ENCODE data around the gene ZBED4.
A peak's percentile ranks its signal among the peaks of the same experiment; 100 is the strongest.

Gene ZBED4

DNA sequence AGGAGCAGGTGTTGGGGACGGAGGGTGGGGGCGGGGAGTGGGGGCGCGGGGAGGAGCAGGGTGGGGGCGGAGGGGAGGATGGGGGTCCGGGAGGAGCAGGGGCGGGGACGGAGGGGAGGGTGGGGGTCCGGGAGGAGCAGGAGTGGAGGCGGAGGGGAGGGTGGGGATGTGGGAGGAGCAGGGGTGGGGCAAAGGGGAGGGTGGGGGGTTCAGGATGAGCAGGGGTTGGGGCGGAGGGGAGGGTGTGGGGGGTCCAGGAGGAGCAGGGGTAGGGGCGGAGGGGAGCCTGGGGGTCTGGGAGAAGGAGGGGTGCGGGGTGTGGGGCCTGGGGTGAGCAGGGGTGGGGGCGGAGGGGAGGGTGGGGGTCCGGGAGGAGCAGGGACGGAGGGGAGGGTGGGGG is 81.9 kb downstream of the ZBED4 start:
- Histone ChIP-seq H2AFZ (ENCODE audit: low read length) (no peak overlapping the region), H3F3A (ENCODE audit: insufficient read depth, low read length) (no peaks in the 10 kb centered on the region), H3K9me3 (ENCODE audit: low read length) (no peaks in the 10 kb centered on the region), H3K9me2 (ENCODE audit: low read depth, low read length) (no peaks in the 10 kb centered on the region), H3K4me1 (ENCODE audit: insufficient read depth, low read length, severe bottlenecking) (peaks cover 22% of the 10 kb centered on the region), H3K27me3 (ENCODE audit: insufficient read depth, low read length) (peaks cover 8% of the 10 kb centered on the region; the same call in 1 of the 2 replicates), H3K36me3 (ENCODE audit: insufficient read depth, low read length) (no peaks in the 10 kb centered on the region), H3K4me2 (ENCODE audit: low read length) (no peak overlapping the region), H3K9ac (ENCODE audit: low read length) (no peak overlapping the region), H4K20me1 (ENCODE audit: insufficient read depth, low read length) (no peaks in the 10 kb centered on the region), H3K27ac (ENCODE audit: low read depth, low read length, poor library complexity, severe bottlenecking) (no peak overlapping the region), H3K4me3 (ENCODE audit: low read depth, low read length, poor library complexity, severe bottlenecking) (no peak overlapping the region), H3K79me2 (ENCODE audit: insufficient read depth, low read length) (no peaks in the 10 kb centered on the region)
- TF ChIP-seq, protein P1, sequence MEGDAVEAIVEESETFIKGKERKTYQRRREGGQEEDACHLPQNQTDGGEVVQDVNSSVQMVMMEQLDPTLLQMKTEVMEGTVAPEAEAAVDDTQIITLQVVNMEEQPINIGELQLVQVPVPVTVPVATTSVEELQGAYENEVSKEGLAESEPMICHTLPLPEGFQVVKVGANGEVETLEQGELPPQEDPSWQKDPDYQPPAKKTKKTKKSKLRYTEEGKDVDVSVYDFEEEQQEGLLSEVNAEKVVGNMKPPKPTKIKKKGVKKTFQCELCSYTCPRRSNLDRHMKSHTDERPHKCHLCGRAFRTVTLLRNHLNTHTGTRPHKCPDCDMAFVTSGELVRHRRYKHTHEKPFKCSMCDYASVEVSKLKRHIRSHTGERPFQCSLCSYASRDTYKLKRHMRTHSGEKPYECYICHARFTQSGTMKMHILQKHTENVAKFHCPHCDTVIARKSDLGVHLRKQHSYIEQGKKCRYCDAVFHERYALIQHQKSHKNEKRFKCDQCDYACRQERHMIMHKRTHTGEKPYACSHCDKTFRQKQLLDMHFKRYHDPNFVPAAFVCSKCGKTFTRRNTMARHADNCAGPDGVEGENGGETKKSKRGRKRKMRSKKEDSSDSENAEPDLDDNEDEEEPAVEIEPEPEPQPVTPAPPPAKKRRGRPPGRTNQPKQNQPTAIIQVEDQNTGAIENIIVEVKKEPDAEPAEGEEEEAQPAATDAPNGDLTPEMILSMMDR (IDR thresholded peaks at IDR 0.05; ENCODE audit: low read length): no peak
- TF ChIP-seq EZH2 (IDR thresholded peaks at IDR 0.05; ENCODE audit: borderline replicate concordance, low read length): no peak

DNA sequence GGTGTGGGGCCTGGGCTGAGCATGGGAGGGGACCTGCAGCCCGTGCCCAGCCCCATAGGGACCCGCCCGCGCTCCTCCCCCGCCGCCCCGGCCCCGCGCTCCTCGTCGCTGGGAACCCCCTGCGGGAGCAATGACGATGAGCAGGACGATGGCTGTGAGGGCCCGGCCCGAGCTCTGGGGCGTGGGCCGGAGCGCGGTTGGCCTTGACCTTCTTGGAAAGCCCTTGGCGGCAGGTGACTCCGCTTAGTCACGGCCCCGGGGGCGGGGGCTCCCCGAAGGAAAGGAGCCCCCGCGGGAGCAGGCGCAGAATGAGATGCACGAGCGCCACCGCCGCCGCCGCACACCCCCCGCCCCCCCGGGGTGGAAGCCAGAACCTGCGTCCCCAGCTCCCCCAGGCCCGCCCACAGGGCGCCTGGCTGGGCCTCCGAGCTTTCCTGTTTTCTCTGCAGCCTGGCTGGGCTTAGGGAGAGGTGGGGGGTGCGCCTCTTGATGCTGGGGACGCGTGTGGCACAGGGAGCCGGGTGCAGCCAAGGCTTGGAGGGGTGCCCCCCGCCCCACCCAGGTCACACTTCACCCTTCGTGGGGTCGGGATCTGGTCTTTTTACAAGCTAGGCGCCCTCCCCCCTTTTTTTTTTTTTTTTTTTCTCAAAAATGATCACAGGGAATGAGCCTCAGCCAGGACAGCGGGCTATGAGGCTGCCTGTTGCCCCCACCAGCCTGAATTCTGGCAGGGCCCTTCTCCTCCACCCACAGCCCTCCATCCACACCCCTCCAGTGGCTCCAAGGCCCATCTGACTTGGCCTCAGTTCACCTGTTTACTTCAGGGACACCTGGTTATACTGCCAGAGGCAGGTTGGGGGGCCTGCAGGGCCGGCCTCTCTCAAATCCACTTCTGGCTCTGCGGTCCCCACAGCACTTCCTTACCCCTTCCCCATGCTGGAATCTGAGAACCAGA is 82.7 kb downstream of the ZBED4 start:
- H3K4me3 ChIP-seq (ENCODE audit: low read depth, low read length, poor library complexity, severe bottlenecking): peak overlapping the region; percentile 44
- H3K9me3 ChIP-seq (ENCODE audit: low read length): no peaks in the 10 kb centered on the region
- no peaks in the 10 kb centered on the region for H3K79me2 ChIP-seq (ENCODE audit: insufficient read depth, low read length)
- peak overlapping the region; percentile 65 for H3K4me2 ChIP-seq (ENCODE audit: low read length)
- H3K27ac ChIP-seq (ENCODE audit: low read depth, low read length, poor library complexity, severe bottlenecking): no peak overlapping the region
- no peaks in the 10 kb centered on the region; the same call in 1 of the 2 replicates for H3K36me3 ChIP-seq (ENCODE audit: insufficient read depth, low read length)
- TF ChIP-seq EZH2 (IDR thresholded peaks at IDR 0.05; ENCODE audit: borderline replicate concordance, low read length): no peak
- TF ChIP-seq, protein P1 (IDR thresholded peaks at IDR 0.05; ENCODE audit: low read length): no peak
- no peak overlapping the region for H3K9ac ChIP-seq (ENCODE audit: low read length)
- peaks cover 8% of the 10 kb centered on the region; the same call in 1 of the 2 replicates for H3K27me3 ChIP-seq (ENCODE audit: insufficient read depth, low read length)
- H3F3A ChIP-seq (ENCODE audit: insufficient read depth, low read length): no peaks in the 10 kb centered on the region
- H2AFZ ChIP-seq (ENCODE audit: low read length): no peak overlapping the region
- peaks cover 15% of the 10 kb centered on the region for H3K4me1 ChIP-seq (ENCODE audit: insufficient read depth, low read length, severe bottlenecking)
- no peaks in the 10 kb centered on the region for H4K20me1 ChIP-seq (ENCODE audit: insufficient read depth, low read length)
- no peaks in the 10 kb centered on the region for H3K9me2 ChIP-seq (ENCODE audit: low read depth, low read length)

DNA sequence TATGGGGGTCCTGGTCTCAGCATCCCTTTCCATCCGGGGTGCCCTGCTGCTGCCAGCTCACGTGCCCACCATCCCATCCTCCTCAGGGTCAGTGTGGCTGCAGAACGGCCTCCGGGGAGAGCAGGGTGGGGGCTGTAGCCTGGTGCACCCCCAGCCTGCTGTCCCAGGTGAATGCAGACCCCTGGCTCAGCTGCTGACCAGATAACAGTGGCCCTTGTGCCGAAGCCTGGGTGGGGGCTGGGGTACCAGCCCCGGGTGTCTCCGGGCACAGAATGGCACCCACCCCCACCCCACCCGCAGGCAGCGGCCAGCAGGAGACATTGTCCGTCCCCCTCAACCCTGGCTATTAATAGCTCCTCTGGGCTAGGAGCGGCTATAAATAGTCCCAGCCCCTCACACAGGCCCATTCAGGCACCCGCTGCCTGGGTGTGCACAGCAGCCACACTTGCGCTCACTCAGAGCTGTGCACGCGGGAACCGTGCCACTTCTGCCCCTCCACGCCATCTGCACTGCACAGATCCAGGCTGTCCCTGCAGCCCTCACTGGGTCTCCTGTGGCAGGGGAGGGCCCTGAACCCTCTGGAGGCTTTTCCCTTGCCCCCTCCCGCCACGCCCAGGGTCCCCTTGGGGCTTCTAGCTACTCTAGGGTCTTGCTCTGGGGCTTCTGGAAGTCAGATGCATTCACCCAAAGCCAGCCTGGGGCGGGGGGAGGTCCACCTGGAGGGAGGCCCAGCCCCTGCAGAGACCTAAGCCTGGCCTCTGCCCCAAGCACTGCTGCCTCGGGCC is 83.5 kb downstream of the ZBED4 start:
- no peak overlapping the region for H3K27ac ChIP-seq (ENCODE audit: low read depth, low read length, poor library complexity, severe bottlenecking)
- no peaks in the 10 kb centered on the region for H3K9me3 ChIP-seq (ENCODE audit: low read length)
- H3F3A ChIP-seq (ENCODE audit: insufficient read depth, low read length): no peaks in the 10 kb centered on the region
- TF ChIP-seq, protein P1 (IDR thresholded peaks at IDR 0.05; ENCODE audit: low read length): no peak
- TF ChIP-seq EZH2 (IDR thresholded peaks at IDR 0.05; ENCODE audit: borderline replicate concordance, low read length): no peak
- H3K4me3 ChIP-seq (ENCODE audit: low read depth, low read length, poor library complexity, severe bottlenecking): no peak overlapping the region
- H4K20me1 ChIP-seq (ENCODE audit: insufficient read depth, low read length): no peaks in the 10 kb centered on the region
- no peak overlapping the region for H2AFZ ChIP-seq (ENCODE audit: low read length)
- no peaks in the 10 kb centered on the region for H3K79me2 ChIP-seq (ENCODE audit: insufficient read depth, low read length)
- no peaks in the 10 kb centered on the region; the same call in 1 of the 2 replicates for H3K36me3 ChIP-seq (ENCODE audit: insufficient read depth, low read length)
- H3K27me3 ChIP-seq (ENCODE audit: insufficient read depth, low read length): peaks cover 8% of the 10 kb centered on the region; the same call in 1 of the 2 replicates
- no peak overlapping the region for H3K9ac ChIP-seq (ENCODE audit: low read length)
- no peak overlapping the region for H3K4me2 ChIP-seq (ENCODE audit: low read length)
- peaks cover 7% of the 10 kb centered on the region for H3K4me1 ChIP-seq (ENCODE audit: insufficient read depth, low read length, severe bottlenecking)
- no peaks in the 10 kb centered on the region for H3K9me2 ChIP-seq (ENCODE audit: low read depth, low read length)

Data from OCI-LY1 (cell line).